ENCODE measurements around the gene GAREM2. TPM values are rescaled to one million over a fixed set of nuclear protein-coding genes. Genes with fewer than 3 reads are reported as not detected.

The GAREM2 gene
- polyA plus RNA-seq, 2 of the 4 experiments (the other 2 are of a cell fraction): 5.1 to 5.9 TPM

- no peak for DNase-seq (ENCODE audit: low read depth in 1 of 2, low spot score in 1 of 2)
- no peak overlapping the region for H3K4me2 ChIP-seq
- 97% methylated on average over 1 of the region's 1 CpG for WGBS (ENCODE audit: missing lambda C conversion rate)
- no peak for FAIRE-seq
- H3K4me3 ChIP-seq: no peak overlapping the region
- ChIA-PET POLR2A (no interaction called here), CTCF (interaction anchor here (1.5 kb wide), 1 partner anchor 30 kb away, joined by 3 read pairs; no protein-coding TSS in a partner anchor)
- H3K9me3 ChIP-seq: peaks cover 15% of the 10 kb centered on the region
- no peaks in the 10 kb centered on the region for H3K4me1 ChIP-seq
- ATAC-seq: no peak
- TF ChIP-seq CTCF (IDR thresholded peaks at IDR 0.05): no peak
- TF ChIP-seq RNF2 (IDR thresholded peaks at IDR 0.05; ENCODE audit: borderline replicate concordance, low read depth): no peak
- no peak for TF ChIP-seq KDM5A (IDR thresholded peaks at IDR 0.05)
- TF ChIP-seq ZSCAN20 (CRISPR knock-in tag; IDR thresholded peaks at IDR 0.05): no peak
- H3K27ac ChIP-seq: no peak overlapping the region
These were observed 41.9 kb downstream of the GAREM2 start for GRCh38 chr2:26214759-26215158.

- no peak for ATAC-seq
- Histone ChIP-seq H3K9me3 (peaks cover 15% of the 10 kb centered on the region), H3K4me1 (no peaks in the 10 kb centered on the region), H3K4me3 (no peak overlapping the region), H3K27ac (no peak overlapping the region), H3K4me2 (no peak overlapping the region)
- DNase-seq (ENCODE audit: low read depth in 1 of 2, low spot score in 1 of 2): no peak
- ChIA-PET POLR2A (no interaction called here), CTCF (interaction anchor here (1.5 kb wide), 1 partner anchor 31 kb away, joined by 3 read pairs; no protein-coding TSS in a partner anchor)
- 96% methylated on average over 1 of the region's 1 CpG for WGBS (ENCODE audit: missing lambda C conversion rate)
- TF ChIP-seq MAFK (IDR thresholded peaks at IDR 0.05; ENCODE audit: partially characterized antibody) (no peak), ELK1 (IDR thresholded peaks at IDR 0.05; ENCODE audit: low read depth, low read length) (no peak), TP53 (CRISPR knock-in tag; IDR thresholded peaks at IDR 0.05) (no peak), MAZ (IDR thresholded peaks at IDR 0.05; ENCODE audit: borderline replicate concordance, low read depth, low read length) (no peak), HOXB13 (CRISPR knock-in tag; IDR thresholded peaks at IDR 0.05; ENCODE audit: low read depth) (no peak)
- no peak for FAIRE-seq
These were observed 42.9 kb downstream of the GAREM2 start for GRCh38 chr2:26215833-26216232.

GRCh38 chr2:26216587-26216986 lies 43.7 kb downstream of the GAREM2 start:
- Histone ChIP-seq H3K9me3 (peaks cover 15% of the 10 kb centered on the region), H3K4me3 (no peak overlapping the region), H3K4me1 (no peaks in the 10 kb centered on the region), H3K4me2 (no peak overlapping the region), H3K27ac (no peak overlapping the region)
- ATAC-seq (no peak), FAIRE-seq (no peak), DNase-seq (ENCODE audit: low read depth in 1 of 2, low spot score in 1 of 2) (no peak)
- 97% methylated on average over 4 of the region's 4 CpGs for WGBS (ENCODE audit: missing lambda C conversion rate)
- POLR2A ChIA-PET: no interaction called here
- no peak for TF ChIP-seq RNF2 (IDR thresholded peaks at IDR 0.05; ENCODE audit: borderline replicate concordance, low read depth)
- no peak for TF ChIP-seq RCOR1 (IDR thresholded peaks at IDR 0.05; ENCODE audit: low read depth, low read length)
- TF ChIP-seq ELK1 (IDR thresholded peaks at IDR 0.05; ENCODE audit: low read depth, low read length): no peak
- TF ChIP-seq MAZ (IDR thresholded peaks at IDR 0.05; ENCODE audit: borderline replicate concordance, low read depth, low read length): no peak
- no peak for TF ChIP-seq KDM1A (IDR thresholded peaks at IDR 0.05; ENCODE audit: low read depth)
- no peak for TF ChIP-seq EHMT2 (IDR thresholded peaks at IDR 0.05; ENCODE audit: low read depth)
- no peak for TF ChIP-seq HDAC2 (IDR thresholded peaks at IDR 0.05)
- TF ChIP-seq BCL3 (IDR thresholded peaks at IDR 0.05): no peak
- no peak for TF ChIP-seq JUNB (IDR thresholded peaks at IDR 0.05)
- no peak for TF ChIP-seq FOSB (CRISPR knock-in tag; IDR thresholded peaks at IDR 0.05)
- no peak for TF ChIP-seq HEYL (CRISPR knock-in tag; IDR thresholded peaks at IDR 0.05)
- TF ChIP-seq POLR2AphosphoS2 (conservative IDR thresholded peaks at IDR 0.05; ENCODE audit: low read length): no peak
- TF ChIP-seq HOXB13 (CRISPR knock-in tag; IDR thresholded peaks at IDR 0.05; ENCODE audit: low read depth): no peak
- TF ChIP-seq USF2 (IDR thresholded peaks at IDR 0.05): no peak
- no peak for TF ChIP-seq NFE2L2 (conservative IDR thresholded peaks at IDR 0.05; ENCODE audit: low read length)
- no peak for TF ChIP-seq CTCF (IDR thresholded peaks at IDR 0.05)
- TF ChIP-seq FOXS1 (CRISPR knock-in tag; IDR thresholded peaks at IDR 0.05): no peak
- CTCF ChIA-PET: interaction anchor here (1.0 kb wide), 1 partner anchor 19 kb away, joined by 3 read pairs; no protein-coding TSS in a partner anchor

Data from A549 (cell line).